ENCODE results near the gene FBXW7.

The FBXW7 gene

GRCh38 chr4:152389359-152389758 is 146.5 kb downstream of the FBXW7 start:
- DNase-seq (ENCODE audit: low read depth), result no peak
- TF ChIP-seq CTCF (conservative IDR thresholded peaks at IDR 0.05; ENCODE audit: low read length), result no peak
- H3K4me3 ChIP-seq (ENCODE audit: low read length), result no peak overlapping the region

- peak; percentile 75 for TF ChIP-seq CTCF (conservative IDR thresholded peaks at IDR 0.05; ENCODE audit: low read length)
These were observed 150.3 kb downstream of the FBXW7 start for GRCh38 chr4:152385551-152385950.

GRCh38 chr4:152382057-152382785 is 153.7 kb downstream of the FBXW7 start:
- no peak for DNase-seq (ENCODE audit: low read depth)
- no peak for TF ChIP-seq CTCF (conservative IDR thresholded peaks at IDR 0.05; ENCODE audit: low read length)
- H3K4me3 ChIP-seq (ENCODE audit: low read length), result peak overlapping the region; percentile 40

More at GRCh38 chr4:152385551-152385950, 150.3 kb downstream of the FBXW7 start:
- DNase-seq (ENCODE audit: low read depth), result peak; percentile 20
- no peak overlapping the region for H3K4me3 ChIP-seq (ENCODE audit: low read length)

- TF ChIP-seq CTCF (conservative IDR thresholded peaks at IDR 0.05; ENCODE audit: low read length), result no peak
- no peak for DNase-seq (ENCODE audit: low read depth)
- no peak overlapping the region for H3K4me3 ChIP-seq (ENCODE audit: low read length)
These were observed 155.0 kb downstream of the FBXW7 start for GRCh38 chr4:152380919-152381318.

- H3K4me3 ChIP-seq (ENCODE audit: low read length), result no peak overlapping the region
- no peak for DNase-seq (ENCODE audit: low read depth)
- no peak for TF ChIP-seq CTCF (conservative IDR thresholded peaks at IDR 0.05; ENCODE audit: low read length)
These were observed 155.7 kb downstream of the FBXW7 start for GRCh38 chr4:152380185-152380584.

GRCh38 chr4:152374606-152375285 is 161.1 kb downstream of the FBXW7 start:
- H3K4me3 ChIP-seq (ENCODE audit: low read length), result no peak overlapping the region
- peak; percentile 30 for DNase-seq (ENCODE audit: low read depth)

More at GRCh38 chr4:152374606-152375285, 161.1 kb downstream of the FBXW7 start:
- TF ChIP-seq CTCF (conservative IDR thresholded peaks at IDR 0.05; ENCODE audit: low read length), result no peak
